Endothelial cell (in vitro differentiated cells): ENCODE results near the gene RUNX3. TPM values are rescaled to one million over a fixed set of nuclear protein-coding genes. Genes with fewer than 3 reads are reported as not detected.

Source experiments
- DNase-seq: peaks from one replicate; pipeline ENCODE4 v3.0.0; 2021; ENCODE audit warnings: low spot score
- H3K27ac Mint-ChIP-seq: one replicate; pipeline ENCODE4 v1.8.0; 2021; ENCODE audit warnings: mixed read lengths, inconsistent platforms; ENCODE audit not compliant: unreplicated experiment
- H3K27me3 Mint-ChIP-seq: one replicate; pipeline ENCODE4 v1.8.0; 2021; ENCODE audit warnings: mild to moderate bottlenecking, moderate library complexity, mixed read lengths, inconsistent platforms; ENCODE audit not compliant: unreplicated experiment
- H3K36me3 Mint-ChIP-seq: one replicate; pipeline ENCODE4 v1.8.0; 2021; ENCODE audit warnings: mild to moderate bottlenecking, low read depth, mixed read lengths, inconsistent platforms; ENCODE audit not compliant: unreplicated experiment
- H3K4me1 Mint-ChIP-seq: one replicate; pipeline ENCODE4 v1.8.0; 2021; ENCODE audit warnings: mild to moderate bottlenecking, mixed read lengths, inconsistent platforms; ENCODE audit not compliant: unreplicated experiment
- H3K4me3 Mint-ChIP-seq: one replicate; pipeline ENCODE4 v1.8.0; 2021; ENCODE audit warnings: mild to moderate bottlenecking, mixed read lengths, inconsistent platforms; ENCODE audit not compliant: unreplicated experiment
- H3K9me3 Mint-ChIP-seq: one replicate; pipeline ENCODE4 v1.8.0; 2021; ENCODE audit warnings: mixed read lengths, inconsistent platforms; ENCODE audit not compliant: unreplicated experiment
- total RNA-seq: library from RNA; stranded (reverse); fragmentation: NEBNext Ultra II Directional; extraction: Animal tissue kit (Norgen Biotek cat#: 25700); gene quantifications from one replicate; pipeline ENCODE4 v1.2.1, GENCODE V29; 2021; ENCODE audit not compliant: unreplicated experiment
- TF ChIP-seq, protein P1 (sequence below): fragments of 200-600 bp; sonication (generic); IDR thresholded peaks from one replicate; pipeline ENCODE4 v1.5.0; 2021; ENCODE audit warnings: antibody characterized with exemption; ENCODE audit not compliant: unreplicated experiment

RUNX3 gene
- total RNA-seq, 1 donor from 2014 or later = 1.8 TPM

DNA sequence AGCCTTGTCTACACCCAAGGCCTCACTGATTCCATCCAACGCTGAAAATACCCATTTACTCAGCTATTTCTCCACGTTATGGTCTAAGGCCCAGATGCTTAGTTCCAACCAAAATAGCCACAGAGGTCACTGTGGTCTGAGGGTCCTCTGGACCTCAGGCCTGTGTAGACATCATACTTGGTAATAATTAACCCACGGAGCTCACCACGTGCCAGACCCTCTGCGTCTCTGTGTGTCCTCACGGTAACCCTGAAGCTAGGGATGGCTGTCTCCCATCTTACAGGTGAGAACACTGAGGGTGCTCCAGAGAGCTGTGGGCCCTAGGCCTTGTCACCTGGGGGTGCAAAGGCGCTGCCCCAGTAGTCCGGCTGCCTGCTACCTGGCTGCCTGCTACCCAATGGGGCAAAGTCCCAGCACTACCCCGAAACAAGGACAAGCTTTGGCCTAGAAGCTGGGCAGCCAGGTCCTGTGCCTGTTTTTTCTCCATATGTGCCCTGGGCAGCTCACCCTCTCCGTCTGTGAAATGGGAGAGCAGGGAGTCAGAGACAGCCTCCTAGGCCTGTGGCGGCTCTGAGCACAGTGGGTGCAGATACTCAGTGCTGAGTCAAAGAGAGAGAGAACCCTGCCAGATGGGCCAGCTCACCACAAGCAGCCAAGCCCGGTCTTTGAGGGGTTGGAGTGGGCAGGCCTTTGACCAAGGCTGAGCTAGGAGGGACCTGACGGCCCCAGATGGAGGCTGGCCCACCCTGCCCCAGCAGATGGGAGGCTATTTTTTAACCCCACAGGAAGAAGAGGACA, 17.0 kb upstream of the RUNX3 start:
- no peaks in the 10 kb centered on the region for H3K36me3 Mint-ChIP-seq
- TF ChIP-seq, protein P1, sequence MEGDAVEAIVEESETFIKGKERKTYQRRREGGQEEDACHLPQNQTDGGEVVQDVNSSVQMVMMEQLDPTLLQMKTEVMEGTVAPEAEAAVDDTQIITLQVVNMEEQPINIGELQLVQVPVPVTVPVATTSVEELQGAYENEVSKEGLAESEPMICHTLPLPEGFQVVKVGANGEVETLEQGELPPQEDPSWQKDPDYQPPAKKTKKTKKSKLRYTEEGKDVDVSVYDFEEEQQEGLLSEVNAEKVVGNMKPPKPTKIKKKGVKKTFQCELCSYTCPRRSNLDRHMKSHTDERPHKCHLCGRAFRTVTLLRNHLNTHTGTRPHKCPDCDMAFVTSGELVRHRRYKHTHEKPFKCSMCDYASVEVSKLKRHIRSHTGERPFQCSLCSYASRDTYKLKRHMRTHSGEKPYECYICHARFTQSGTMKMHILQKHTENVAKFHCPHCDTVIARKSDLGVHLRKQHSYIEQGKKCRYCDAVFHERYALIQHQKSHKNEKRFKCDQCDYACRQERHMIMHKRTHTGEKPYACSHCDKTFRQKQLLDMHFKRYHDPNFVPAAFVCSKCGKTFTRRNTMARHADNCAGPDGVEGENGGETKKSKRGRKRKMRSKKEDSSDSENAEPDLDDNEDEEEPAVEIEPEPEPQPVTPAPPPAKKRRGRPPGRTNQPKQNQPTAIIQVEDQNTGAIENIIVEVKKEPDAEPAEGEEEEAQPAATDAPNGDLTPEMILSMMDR = no peak
- no peaks in the 10 kb centered on the region for H3K4me1 Mint-ChIP-seq
- H3K27me3 Mint-ChIP-seq = peaks cover 13% of the 10 kb centered on the region
- no peak overlapping the region for H3K4me3 Mint-ChIP-seq
- H3K9me3 Mint-ChIP-seq = no peaks in the 10 kb centered on the region
- H3K27ac Mint-ChIP-seq = no peak overlapping the region
- no peak for DNase-seq

DNA sequence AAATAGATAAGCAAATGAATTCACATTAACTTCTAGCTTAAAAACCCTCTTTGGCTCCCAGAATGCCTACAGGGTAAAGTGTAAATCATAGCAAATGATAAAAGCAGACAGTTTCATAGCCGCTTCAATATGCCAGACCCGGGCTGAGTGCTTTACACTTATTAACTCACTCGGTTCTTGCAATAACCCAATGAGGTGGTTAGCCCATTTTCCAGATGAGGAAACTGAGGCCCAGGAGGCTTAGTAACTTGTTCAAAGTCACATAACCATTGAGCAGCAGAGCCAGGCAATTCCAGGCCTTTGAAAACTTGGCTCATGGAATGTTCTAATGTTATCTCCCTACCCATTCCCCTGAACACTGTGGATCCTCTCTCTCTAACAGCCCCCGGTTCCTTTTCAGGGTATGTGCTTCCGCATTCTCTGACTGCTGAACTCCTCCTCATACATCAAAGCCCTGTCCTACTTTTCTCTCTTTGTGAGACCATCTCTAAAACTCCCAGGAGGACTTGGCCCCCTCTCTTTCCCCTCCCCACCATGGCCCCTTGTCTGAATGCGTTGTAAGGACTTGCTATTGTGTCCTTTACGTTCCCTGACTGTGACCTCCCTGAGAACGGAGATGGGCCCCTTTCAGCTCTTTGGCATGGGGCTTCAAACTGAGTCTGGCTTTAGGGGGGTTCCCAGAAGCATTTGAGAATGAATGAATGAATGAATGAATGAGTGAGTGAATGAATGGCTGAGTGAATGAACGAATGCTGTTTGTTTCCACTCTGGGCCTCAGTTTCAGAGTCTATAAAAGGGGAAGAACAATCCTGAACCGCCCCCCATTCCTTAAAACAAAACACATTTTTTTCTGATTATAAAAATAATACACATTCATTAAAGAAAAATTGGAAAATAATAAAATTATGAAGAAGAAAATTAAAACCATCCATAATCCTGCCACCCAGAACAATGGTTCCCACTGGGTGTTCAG, 15.6 kb upstream of the RUNX3 start:
- TF ChIP-seq, protein P1 = no peak
- H3K27ac Mint-ChIP-seq = no peak overlapping the region
- no peaks in the 10 kb centered on the region for H3K36me3 Mint-ChIP-seq
- H3K4me1 Mint-ChIP-seq = no peaks in the 10 kb centered on the region
- H3K9me3 Mint-ChIP-seq = no peaks in the 10 kb centered on the region
- peaks cover 11% of the 10 kb centered on the region for H3K27me3 Mint-ChIP-seq
- no peak for DNase-seq
- H3K4me3 Mint-ChIP-seq = no peak overlapping the region

DNA sequence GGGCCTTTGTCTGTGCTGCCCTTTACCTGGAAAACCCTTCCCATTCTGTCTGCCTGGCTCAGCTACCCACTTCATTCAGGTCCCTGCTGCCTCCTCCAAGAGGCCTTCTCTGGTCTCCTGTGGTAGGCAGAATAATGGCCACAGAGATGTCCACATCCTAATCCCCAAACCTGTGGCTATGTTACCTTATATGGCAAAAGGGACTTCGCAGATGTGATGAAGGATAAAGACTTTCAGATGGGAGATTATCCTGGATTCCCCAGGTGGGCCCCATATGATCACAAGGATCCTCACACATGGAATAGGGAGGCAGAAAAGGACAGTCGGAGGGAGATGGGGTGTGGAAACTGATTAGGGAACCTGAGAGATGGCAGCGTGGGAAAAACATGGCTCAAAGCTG, 14.2 kb upstream of the RUNX3 start:
- Mint-ChIP-seq H3K9me3 (no peaks in the 10 kb centered on the region), H3K4me1 (no peaks in the 10 kb centered on the region), H3K27ac (no peak overlapping the region), H3K4me3 (peak overlapping the region; percentile 44), H3K27me3 (peaks cover 11% of the 10 kb centered on the region), H3K36me3 (no peaks in the 10 kb centered on the region)
- TF ChIP-seq, protein P1 = no peak
- no peak for DNase-seq

DNA sequence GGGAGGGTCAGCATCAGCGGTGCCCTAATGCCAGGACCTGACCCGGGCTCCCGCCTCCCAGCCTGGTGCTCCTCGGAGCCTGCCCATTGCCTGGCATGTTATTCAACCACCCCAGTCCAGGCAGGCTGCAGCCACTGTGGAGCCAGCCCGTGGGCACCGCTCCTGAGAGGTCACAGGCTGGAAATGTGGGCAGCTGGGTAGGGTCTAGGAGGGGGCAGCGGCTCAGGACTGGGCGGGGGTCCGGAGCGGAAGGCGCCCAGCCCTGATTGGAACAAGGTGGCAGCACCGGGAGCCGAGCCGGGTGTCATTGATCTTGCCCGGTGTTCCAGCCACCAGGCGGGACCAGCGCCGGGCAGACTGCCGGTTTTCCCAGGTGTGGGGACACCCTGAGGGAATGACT, 12.7 kb upstream of the RUNX3 start:
- Mint-ChIP-seq H3K4me1 (no peaks in the 10 kb centered on the region), H3K4me3 (no peak overlapping the region), H3K36me3 (no peaks in the 10 kb centered on the region), H3K27ac (no peak overlapping the region), H3K27me3 (peaks cover 6% of the 10 kb centered on the region), H3K9me3 (no peaks in the 10 kb centered on the region)
- no peak for DNase-seq
- TF ChIP-seq, protein P1 = no peak
